Activated gamma-delta T cell treated with Interleukin-2 at 50 U/mL for 16 hours (primary cell): ENCODE measurements around the gene TNFRSF19.
"Not testable (repeated sequence)": the region's sequence is repeated elsewhere in the genome, so short reads cannot be mapped to it uniquely, and the experiment has no call there.

Experiments
- DNase-seq: peaks from one replicate; pipeline ENCODE4 v3.0.0-alpha.2; 2020

Gene TNFRSF19

GRCh38 chr13:23660249-23660648, 90.0 kb downstream of the TNFRSF19 start:
- DNase-seq: no peak

- DNase-seq: no peak
These were observed 96.4 kb downstream of the TNFRSF19 start for GRCh38 chr13:23666582-23666981.

- DNase-seq: no peak
These were observed 97.5 kb downstream of the TNFRSF19 start for GRCh38 chr13:23667750-23668149.

- no peak for DNase-seq
These were observed 98.3 kb downstream of the TNFRSF19 start for GRCh38 chr13:23668562-23668961.

- no peak for DNase-seq
These were observed 100.6 kb downstream of the TNFRSF19 start for GRCh38 chr13:23670793-23671192.

- DNase-seq: no peak
These were observed 101.2 kb downstream of the TNFRSF19 start for GRCh38 chr13:23671377-23671776.

- no peak for DNase-seq
These were observed 101.7 kb downstream of the TNFRSF19 start for GRCh38 chr13:23671897-23672296.

- no peak for DNase-seq
These were observed 102.4 kb downstream of the TNFRSF19 start for GRCh38 chr13:23672616-23673015.

GRCh38 chr13:23673354-23673753, 103.1 kb downstream of the TNFRSF19 start:
- no peak for DNase-seq

- DNase-seq: no peak
These were observed 103.8 kb downstream of the TNFRSF19 start for GRCh38 chr13:23673867-23674605.

- no peak for DNase-seq
These were observed 104.8 kb downstream of the TNFRSF19 start for GRCh38 chr13:23674795-23675640.

- DNase-seq: not testable (repeated sequence)
These were observed 107.6 kb downstream of the TNFRSF19 start for GRCh38 chr13:23677679-23678288.

GRCh38 chr13:23678795-23679194, 108.6 kb downstream of the TNFRSF19 start:
- no peak for DNase-seq

GRCh38 chr13:23679220-23679619, 109.0 kb downstream of the TNFRSF19 start:
- DNase-seq: no peak

- DNase-seq: no peak
These were observed 110.8 kb downstream of the TNFRSF19 start for GRCh38 chr13:23680845-23681669.

- no peak for DNase-seq
These were observed 112.9 kb downstream of the TNFRSF19 start for GRCh38 chr13:23683084-23683483.

GRCh38 chr13:23684647-23685046, 114.4 kb downstream of the TNFRSF19 start:
- no peak for DNase-seq

- DNase-seq: no peak
These were observed 115.2 kb downstream of the TNFRSF19 start for GRCh38 chr13:23685416-23685815.

GRCh38 chr13:23686948-23687347, 116.7 kb downstream of the TNFRSF19 start:
- DNase-seq: no peak

GRCh38 chr13:23687614-23688013, 117.4 kb downstream of the TNFRSF19 start:
- DNase-seq: no peak

GRCh38 chr13:23688336-23688735, 118.1 kb downstream of the TNFRSF19 start:
- DNase-seq: no peak

- DNase-seq: no peak
These were observed 120.5 kb downstream of the TNFRSF19 start for GRCh38 chr13:23690668-23691067.

- no peak for DNase-seq
These were observed 122.6 kb downstream of the TNFRSF19 start for GRCh38 chr13:23692816-23693215.
